H9 (cell line): ENCODE data around the gene CCDC69. TPM values are rescaled to one million over a fixed set of nuclear protein-coding genes. Genes with fewer than 3 reads are reported as not detected.

Source experiments
- DNase-seq: peaks from one replicate; pipeline ENCODE4 v3.0.0-alpha.2; 2017
- H2AFZ ChIP-seq: one replicate; pipeline ENCODE4 v1.6.1; 2013; ENCODE audit warnings: mild to moderate bottlenecking, low read length, control low read depth, moderate library complexity
- H2AK5ac ChIP-seq: 2 replicates; pipeline ENCODE4 v1.6.1; 2013; ENCODE audit warnings: low read length, control low read depth, mixed read lengths; ENCODE audit not compliant: insufficient read length
- H2BK120ac ChIP-seq: one replicate; pipeline ENCODE4 v1.6.1; 2013; ENCODE audit warnings: low read depth, mild to moderate bottlenecking, low read length, control low read depth, inconsistent platforms; ENCODE audit not compliant: poor library complexity, severe bottlenecking
- H2BK12ac ChIP-seq: 2 replicates; pipeline ENCODE4 v1.6.1; 2013; ENCODE audit warnings: low read length, control low read depth, mixed read lengths, low read depth; ENCODE audit not compliant: insufficient read length
- H2BK15ac ChIP-seq: 2 replicates; pipeline ENCODE4 v1.6.1; 2013; ENCODE audit warnings: low read depth, low read length, control low read depth
- H2BK20ac ChIP-seq: one replicate; pipeline ENCODE4 v1.6.1; 2013; ENCODE audit warnings: low read depth, mild to moderate bottlenecking, low read length, control low read depth, inconsistent platforms; ENCODE audit not compliant: poor library complexity, severe bottlenecking
- H2BK5ac ChIP-seq: 2 replicates; pipeline ENCODE4 v1.6.1; 2013; ENCODE audit warnings: low read length, control low read depth, mixed read lengths; ENCODE audit not compliant: insufficient read length
- H3K14ac ChIP-seq: 2 replicates; pipeline ENCODE4 v1.6.1; 2013; ENCODE audit warnings: low read length, control low read depth; ENCODE audit not compliant: insufficient read depth
- H3K18ac ChIP-seq: 2 replicates; pipeline ENCODE4 v1.6.1; 2013; ENCODE audit warnings: low read depth, mild to moderate bottlenecking, mixed read lengths, low read length, control low read depth; ENCODE audit not compliant: insufficient read length
- H3K23ac ChIP-seq: 2 replicates; pipeline ENCODE4 v1.6.1; 2013; ENCODE audit warnings: low read length, control low read depth, mixed read lengths, low read depth; ENCODE audit not compliant: insufficient read length
- H3K23me2 ChIP-seq: 2 replicates; pipeline ENCODE4 v1.6.1; 2013; ENCODE audit warnings: low read depth, mild to moderate bottlenecking, mixed read lengths, low read length, control low read depth; ENCODE audit not compliant: insufficient read length, poor library complexity, severe bottlenecking
- H3K27ac ChIP-seq: 2 replicates; pipeline ENCODE4 v1.5.1; 2013; ENCODE audit warnings: low read length, control low read depth, mixed read lengths, low read depth; ENCODE audit not compliant: insufficient read length
- H3K27me3 ChIP-seq: 2 replicates; pipeline ENCODE4 v1.6.1; 2013; ENCODE audit warnings: low read length, control low read depth, inconsistent platforms; ENCODE audit not compliant: insufficient read depth
- H3K4ac ChIP-seq: 2 replicates; pipeline ENCODE4 v1.6.1; 2013; ENCODE audit warnings: low read depth, mild to moderate bottlenecking, control low read depth, inconsistent platforms, low read length, moderate library complexity
- H3K4me1 ChIP-seq: 2 replicates; pipeline ENCODE4 v1.6.1; 2013; ENCODE audit warnings: low read length, control low read depth, inconsistent platforms; ENCODE audit not compliant: insufficient read depth
- H3K4me2 ChIP-seq: 2 replicates; pipeline ENCODE4 v1.6.1; 2013; ENCODE audit warnings: low read length, control low read depth, mixed read lengths; ENCODE audit not compliant: insufficient read length, insufficient read depth
- H3K56ac ChIP-seq: 2 replicates; pipeline ENCODE4 v1.6.1; 2013; ENCODE audit warnings: low read depth, mild to moderate bottlenecking, mixed read lengths, low read length, control low read depth; ENCODE audit not compliant: insufficient read length
- H3K79me1 ChIP-seq: 2 replicates; pipeline ENCODE4 v1.6.1; 2013; ENCODE audit warnings: low read depth, mild to moderate bottlenecking, moderate library complexity, low read length, control low read depth, inconsistent platforms; ENCODE audit not compliant: insufficient read depth, poor library complexity, severe bottlenecking
- H3K79me2 ChIP-seq: 2 replicates; pipeline ENCODE4 v1.6.1; 2013; ENCODE audit warnings: low read length, control low read depth, inconsistent platforms; ENCODE audit not compliant: insufficient read depth
- H3K9ac ChIP-seq: 2 replicates; pipeline ENCODE4 v1.6.1; 2013; ENCODE audit warnings: low read length, control low read depth, mixed read lengths; ENCODE audit not compliant: insufficient read length; ENCODE audit errors: extremely low read depth
- H3K9me3 ChIP-seq: one replicate; pipeline ENCODE4 v1.6.1; 2013; ENCODE audit warnings: low read depth, low read length, inconsistent platforms; ENCODE audit not compliant: control insufficient read depth
- H3T11ph ChIP-seq: one replicate; pipeline ENCODE4 v1.6.1; 2013; ENCODE audit warnings: mild to moderate bottlenecking, low read length, control low read depth, inconsistent platforms
- H4K20me1 ChIP-seq: one replicate; pipeline ENCODE4 v1.6.1; 2013; ENCODE audit not compliant: control insufficient read depth, insufficient read length, insufficient read depth
- H4K5ac ChIP-seq: 2 replicates; pipeline ENCODE4 v1.6.1; 2013; ENCODE audit warnings: low read depth, mild to moderate bottlenecking, mixed read lengths, low read length, control low read depth; ENCODE audit not compliant: insufficient read length
- H4K8ac ChIP-seq: replicated peaks from 2 replicates; pipeline ENCODE4 v1.6.1; 2013; ENCODE audit warnings: low read length, control low read depth, mixed read lengths, low read depth; ENCODE audit not compliant: insufficient read length
- H4K91ac ChIP-seq: 2 replicates; pipeline ENCODE4 v1.6.1; 2013; ENCODE audit warnings: low read depth, mild to moderate bottlenecking, moderate library complexity, mixed read lengths, low read length, control low read depth; ENCODE audit not compliant: insufficient read length
- H3K27ac Mint-ChIP-seq, 3 experiments: 2 replicates in 2 of 3; 3 replicates in 1 of 3; pipeline ENCODE4 v1.8.0; 2020 to 2021; ENCODE audit warnings: mixed read lengths in 3 of 3, mild to moderate bottlenecking in 1 of 3, moderate library complexity in 1 of 3
- H3K27me3 Mint-ChIP-seq: 2 replicates; pipeline ENCODE4 v1.8.0; 2021; ENCODE audit warnings: low read depth, mild to moderate bottlenecking, moderate library complexity, mixed read lengths
- H3K36me3 Mint-ChIP-seq, 3 experiments: 2 replicates in 2 of 3; 3 replicates in 1 of 3; pipeline ENCODE4 v1.8.0; 2020 to 2021; ENCODE audit warnings: low read depth in 3 of 3, mixed read lengths in 3 of 3; ENCODE audit not compliant: insufficient read depth in 1 of 3
- H3K4me1 Mint-ChIP-seq, 2 experiments: 2 replicates each; pipeline ENCODE4 v1.8.0; 2020; ENCODE audit warnings: mixed read lengths in 2 of 2
- H3K4me3 Mint-ChIP-seq, 2 experiments: 2 replicates in 1 of 2; 3 replicates in 1 of 2; pipeline ENCODE4 v1.8.0; 2020 to 2021; ENCODE audit warnings: mild to moderate bottlenecking in 2 of 2, mixed read lengths in 2 of 2, moderate library complexity in 1 of 2
- H3K9me3 Mint-ChIP-seq, 2 experiments: 2 replicates in 1 of 2; 3 replicates in 1 of 2; pipeline ENCODE4 v1.8.0; 2020; ENCODE audit warnings: mild to moderate bottlenecking in 2 of 2, mixed read lengths in 2 of 2, moderate library complexity in 1 of 2
- WGBS: extraction: QIAGEN DNeasy Blood & Tissue Kit; methylation state at CpG from one replicate; pipeline ENCODE4 v1.1.7; 2013; ENCODE audit warnings: missing lambda C conversion rate, low lambda C conversion rate, mixed read lengths; ENCODE audit not compliant: insufficient read length; ENCODE audit errors: extremely low coverage; 5-methylcytosine and 5-hydroxymethylcytosine counted together
- total RNA-seq: library from RNA; stranded (reverse); gene quantifications from 2 replicates; pipeline ENCODE4 v1.2.1, GENCODE V29; 2021
- TF ChIP-seq, protein P1 (sequence below): fragments of 200-600 bp; sonication (generic); conservative IDR thresholded peaks from 3 replicates; pipeline ENCODE4 v1.8.0; 2021; ENCODE audit warnings: antibody characterized with exemption, mild to moderate bottlenecking

CCDC69 gene
- total RNA-seq, 1 experiment from 2014 or later = 5.3 TPM

GRCh38 chr5:151251001-151251551 is 27.2 kb upstream of the CCDC69 start:
- no peak overlapping the region for H2BK20ac ChIP-seq
- H2AK5ac ChIP-seq = no peak overlapping the region
- H4K5ac ChIP-seq = no peak overlapping the region
- DNase-seq = peak; percentile 47
- no peaks in the 10 kb centered on the region for H3K27me3 Mint-ChIP-seq
- no peaks in the 10 kb centered on the region for H4K20me1 ChIP-seq
- H3K4me1 ChIP-seq = no peaks in the 10 kb centered on the region
- no CpG with 5 or more reads among the region's 5 CpGs for WGBS
- no peak overlapping the region for H2BK120ac ChIP-seq
- H3K27ac ChIP-seq = no peak overlapping the region
- no peaks in the 10 kb centered on the region for H3K9me3 ChIP-seq
- H2AFZ ChIP-seq = no peak overlapping the region
- no peak overlapping the region for H3K23ac ChIP-seq
- no peaks in the 10 kb centered on the region; the same call in 1 of the 2 replicates for H3K27me3 ChIP-seq
- no peak overlapping the region for H2BK15ac ChIP-seq
- no peak overlapping the region for H3K14ac ChIP-seq
- H3K27ac Mint-ChIP-seq = peak overlapping the region in 1 of 3 experiments; percentile 38; a peak in 1 of 7 replicates
- no peak overlapping the region for H3K4me3 Mint-ChIP-seq
- no peaks in the 10 kb centered on the region; a peak in 1 of 7 replicates for H3K36me3 Mint-ChIP-seq
- H3K79me1 ChIP-seq = no peaks in the 10 kb centered on the region
- peaks cover 26 to 30% of the 10 kb centered on the region in 2 experiments for H3K4me1 Mint-ChIP-seq
- TF ChIP-seq, protein P1, sequence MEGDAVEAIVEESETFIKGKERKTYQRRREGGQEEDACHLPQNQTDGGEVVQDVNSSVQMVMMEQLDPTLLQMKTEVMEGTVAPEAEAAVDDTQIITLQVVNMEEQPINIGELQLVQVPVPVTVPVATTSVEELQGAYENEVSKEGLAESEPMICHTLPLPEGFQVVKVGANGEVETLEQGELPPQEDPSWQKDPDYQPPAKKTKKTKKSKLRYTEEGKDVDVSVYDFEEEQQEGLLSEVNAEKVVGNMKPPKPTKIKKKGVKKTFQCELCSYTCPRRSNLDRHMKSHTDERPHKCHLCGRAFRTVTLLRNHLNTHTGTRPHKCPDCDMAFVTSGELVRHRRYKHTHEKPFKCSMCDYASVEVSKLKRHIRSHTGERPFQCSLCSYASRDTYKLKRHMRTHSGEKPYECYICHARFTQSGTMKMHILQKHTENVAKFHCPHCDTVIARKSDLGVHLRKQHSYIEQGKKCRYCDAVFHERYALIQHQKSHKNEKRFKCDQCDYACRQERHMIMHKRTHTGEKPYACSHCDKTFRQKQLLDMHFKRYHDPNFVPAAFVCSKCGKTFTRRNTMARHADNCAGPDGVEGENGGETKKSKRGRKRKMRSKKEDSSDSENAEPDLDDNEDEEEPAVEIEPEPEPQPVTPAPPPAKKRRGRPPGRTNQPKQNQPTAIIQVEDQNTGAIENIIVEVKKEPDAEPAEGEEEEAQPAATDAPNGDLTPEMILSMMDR = no peak
- H3K23me2 ChIP-seq = peaks cover 9% of the 10 kb centered on the region
- H2BK5ac ChIP-seq = no peak overlapping the region
- no peak overlapping the region for H3T11ph ChIP-seq
- H2BK12ac ChIP-seq = no peak overlapping the region
- no peak overlapping the region for H4K8ac ChIP-seq
- H3K79me2 ChIP-seq = no peaks in the 10 kb centered on the region; the same call in 1 of the 2 replicates
- no peaks in the 10 kb centered on the region for H3K9me3 Mint-ChIP-seq
- no peak overlapping the region for H3K56ac ChIP-seq
- no peak overlapping the region for H4K91ac ChIP-seq
- H3K4me2 ChIP-seq = no peak overlapping the region
- no peak overlapping the region for H3K4ac ChIP-seq
- H3K9ac ChIP-seq = no peak overlapping the region
- no peak overlapping the region for H3K18ac ChIP-seq
